MM.1S (cell line): ENCODE data around the gene METTL18.

Experiments used
- CTCF ChIP-seq: fragments of 300-600 bp; sonication (generic); IDR thresholded peaks from 2 replicates; pipeline ENCODE4 v1.5.1; 2016; ENCODE audit warnings: antibody characterized with exemption, low read length, mixed read lengths
- EZH2 ChIP-seq: fragments of 300-600 bp; sonication (generic); optimal IDR thresholded peaks from 2 replicates; pipeline ENCODE3; 2017; ENCODE audit warnings: low read depth, mild to moderate bottlenecking, antibody characterized with exemption, low read length, mixed read lengths

- TF ChIP-seq CTCF: no peak
- no peak for TF ChIP-seq EZH2
Measured at GRCh38 chr1:169804941-169805340, 10.2 kb upstream of the METTL18 start.
